H1 (cell line): ENCODE results near the gene ERCC1. TPM values are rescaled to one million over a fixed set of nuclear protein-coding genes. Genes with fewer than 3 reads are reported as not detected.

ENCODE experiments used
- CHD7 ChIP-seq: fragments of 300-600 bp; sonication (generic); IDR thresholded peaks from 2 replicates; pipeline ENCODE4 v1.7.1; 2012; ENCODE audit warnings: low read length, moderate library complexity, mild to moderate bottlenecking, inconsistent platforms; ENCODE audit not compliant: insufficient replicate concordance
- MAX ChIP-seq: IDR thresholded peaks from 2 replicates; pipeline ENCODE4 v1.6.1; 2012; ENCODE audit warnings: inconsistent platforms
- POLR2A ChIP-seq, 2 experiments: IDR thresholded peaks; 1 replicate in 1 of 2; 2 replicates in 1 of 2; pipeline ENCODE4 v1.6.1; 2011; ENCODE audit warnings: low read depth in 2 of 2, low read length in 2 of 2, mild to moderate bottlenecking in 2 of 2; ENCODE audit errors: control extremely low read depth in 1 of 2
- polyA plus RNA-seq, 7 experiments: library from polyadenylated mRNA; depleted of rRNA in 3 of 7; stranded (reverse) in 5 of 7; unstranded in 2 of 7; fragments of >200 nt in 5 of 7; fragments of 200-250 nt in 2 of 7; gene quantifications; 1 replicate in 5 of 7; 2 replicates in 1 of 7; 4 replicates in 1 of 7; pipeline versions ENCODE4 v1.2.1 to v1.2.3, GENCODE V29; 2011 to 2013; ENCODE audit warnings: missing spikeins in 2 of 7, mixed read lengths in 2 of 7
- total RNA-seq: library from RNA; stranded (reverse); fragmentation: NEBNext Ultra II Directional; extraction: Animal tissue kit (Norgen Biotek cat#: 25700); gene quantifications from 2 replicates; pipeline ENCODE4 v1.2.1, GENCODE V29; 2021

The ERCC1 gene
- total and polyA plus RNA-seq, 2 of the 8 experiments (the other 6 are each of a cell fraction or from before 2014, with no cell fraction given), result 44.7 to 94.2 TPM

GRCh38 chr19:45417151-45417550 is 6.6 kb downstream of the ERCC1 start (continued):
- TF ChIP-seq CHD7 (no peak), MAX (no peak), POLR2A (IDR thresholded peaks at IDR 0.05; ENCODE audit: control extremely low read depth in 1 of 2, low read depth in 2 of 2, low read length in 2 of 2) (no peak)
